SU-DHL-6 (cell line): ENCODE measurements around the gene SRRM3.

Experiments used
- EZH2phosphoT487 ChIP-seq: fragments of 200-600 bp; sonication (generic), shearing (Covaris generic); conservative IDR thresholded peaks from 2 replicates; pipeline ENCODE4 v1.6.1; 2018; ENCODE audit warnings: mild to moderate bottlenecking, antibody characterized with exemption, low read length, moderate library complexity, mixed read lengths
- TF ChIP-seq, protein P1 (sequence below): fragments of 200-600 bp; sonication (generic); IDR thresholded peaks from one replicate; pipeline ENCODE4 v1.5.1; 2017; ENCODE audit warnings: antibody characterized with exemption, mild to moderate bottlenecking, low read length, moderate library complexity; ENCODE audit not compliant: insufficient read depth, poor library complexity, severe bottlenecking

DNA sequence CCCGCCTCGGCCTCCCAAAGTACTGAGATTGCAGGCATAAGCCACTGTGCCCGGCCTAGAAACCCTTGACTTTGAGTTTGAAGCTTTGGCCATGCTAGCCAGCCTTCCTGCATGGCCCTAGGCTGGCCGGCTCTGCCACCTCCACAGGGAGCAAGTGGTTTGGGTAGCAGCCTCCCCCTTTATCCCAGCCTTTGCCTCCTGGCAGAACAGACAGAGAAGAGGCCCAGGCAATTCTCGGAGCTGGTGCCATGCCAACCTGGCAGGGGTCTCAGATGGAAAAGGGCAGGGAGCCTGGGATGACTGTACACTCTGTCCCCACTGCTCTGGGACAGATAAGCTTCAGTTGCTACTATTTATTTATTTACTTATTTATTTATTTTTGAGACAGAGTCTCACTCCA is 39.4 kb downstream of the SRRM3 start:
- TF ChIP-seq, protein P1, sequence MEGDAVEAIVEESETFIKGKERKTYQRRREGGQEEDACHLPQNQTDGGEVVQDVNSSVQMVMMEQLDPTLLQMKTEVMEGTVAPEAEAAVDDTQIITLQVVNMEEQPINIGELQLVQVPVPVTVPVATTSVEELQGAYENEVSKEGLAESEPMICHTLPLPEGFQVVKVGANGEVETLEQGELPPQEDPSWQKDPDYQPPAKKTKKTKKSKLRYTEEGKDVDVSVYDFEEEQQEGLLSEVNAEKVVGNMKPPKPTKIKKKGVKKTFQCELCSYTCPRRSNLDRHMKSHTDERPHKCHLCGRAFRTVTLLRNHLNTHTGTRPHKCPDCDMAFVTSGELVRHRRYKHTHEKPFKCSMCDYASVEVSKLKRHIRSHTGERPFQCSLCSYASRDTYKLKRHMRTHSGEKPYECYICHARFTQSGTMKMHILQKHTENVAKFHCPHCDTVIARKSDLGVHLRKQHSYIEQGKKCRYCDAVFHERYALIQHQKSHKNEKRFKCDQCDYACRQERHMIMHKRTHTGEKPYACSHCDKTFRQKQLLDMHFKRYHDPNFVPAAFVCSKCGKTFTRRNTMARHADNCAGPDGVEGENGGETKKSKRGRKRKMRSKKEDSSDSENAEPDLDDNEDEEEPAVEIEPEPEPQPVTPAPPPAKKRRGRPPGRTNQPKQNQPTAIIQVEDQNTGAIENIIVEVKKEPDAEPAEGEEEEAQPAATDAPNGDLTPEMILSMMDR, result no peak
- TF ChIP-seq EZH2phosphoT487, result no peak
